Hematopoietic multipotent progenitor cell treated with erythropoietin and hydrocortisone succinate and interleukin-3 and kit ligand, for 6 days (in vitro differentiated cells): ENCODE results near the gene CLEC18A.
"Not testable (repeated sequence)": the region's sequence is repeated elsewhere in the genome, so short reads cannot be mapped to it uniquely, and the experiment has no call there.

Source experiments
- DNase-seq: peaks from one replicate; pipeline ENCODE4 v3.0.0-alpha.2; 2015

CLEC18A gene

GRCh38 chr16:69931631-69932030 lies 19.5 kb upstream of the CLEC18A start:
- no peak for DNase-seq

- DNase-seq = no peak
These were observed 18.9 kb upstream of the CLEC18A start for GRCh38 chr16:69932228-69932627.

DNA sequence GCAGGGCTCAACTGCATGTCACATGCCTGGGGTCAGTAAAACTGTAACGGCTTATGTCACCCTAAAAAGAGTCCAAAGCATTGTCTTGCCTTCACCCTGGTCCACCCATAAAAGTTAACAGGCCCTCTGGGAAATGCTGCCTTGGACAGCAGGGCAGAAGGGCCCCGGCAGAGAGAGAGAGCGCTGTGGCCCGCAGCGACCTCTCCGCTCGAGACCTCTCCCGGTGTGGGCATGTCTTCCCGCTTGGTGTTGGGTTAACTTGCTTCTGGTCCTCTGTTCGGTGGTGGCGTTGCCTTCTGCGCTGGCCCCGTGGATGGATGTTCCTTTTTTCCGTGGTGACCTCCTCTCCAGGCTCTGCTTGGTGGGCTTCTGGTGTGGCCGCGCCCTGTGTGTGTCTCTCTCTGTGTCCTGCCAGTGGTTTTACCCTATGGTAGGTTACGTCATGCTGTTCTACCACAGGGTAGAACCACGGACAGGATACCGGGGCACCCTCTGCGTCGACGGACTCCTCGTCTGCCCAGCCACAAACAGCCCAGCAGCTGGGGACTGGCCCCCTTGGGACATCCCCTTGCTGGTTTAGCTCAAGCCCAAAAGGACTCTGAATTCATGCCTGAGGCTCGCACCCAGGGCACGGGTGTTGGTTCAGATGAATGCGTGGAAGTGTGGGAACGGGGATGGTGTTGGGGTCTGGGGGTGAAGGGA lies 18.3 kb upstream of the CLEC18A start:
- DNase-seq = peak; percentile 57

DNA sequence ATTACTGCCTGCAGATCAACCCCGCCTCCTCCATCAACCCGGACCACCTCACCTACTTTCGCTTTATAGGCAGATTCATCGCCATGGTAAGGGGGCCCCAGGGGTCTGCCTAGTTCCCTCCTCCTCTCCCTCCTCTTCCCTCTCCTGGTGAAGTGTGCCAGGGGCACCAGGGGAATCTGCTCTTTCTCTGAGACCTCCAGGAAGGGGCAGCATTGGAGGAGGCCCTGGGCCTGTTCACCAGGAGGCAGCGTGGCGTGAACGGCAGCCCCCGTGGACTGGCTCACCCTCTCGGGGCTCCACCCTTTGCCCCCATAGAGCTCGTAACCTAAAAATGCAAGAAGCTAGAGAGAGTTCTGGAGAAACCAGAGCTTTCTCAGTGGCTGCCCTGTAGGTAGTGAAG lies 17.1 kb upstream of the CLEC18A start:
- DNase-seq = no peak

DNA sequence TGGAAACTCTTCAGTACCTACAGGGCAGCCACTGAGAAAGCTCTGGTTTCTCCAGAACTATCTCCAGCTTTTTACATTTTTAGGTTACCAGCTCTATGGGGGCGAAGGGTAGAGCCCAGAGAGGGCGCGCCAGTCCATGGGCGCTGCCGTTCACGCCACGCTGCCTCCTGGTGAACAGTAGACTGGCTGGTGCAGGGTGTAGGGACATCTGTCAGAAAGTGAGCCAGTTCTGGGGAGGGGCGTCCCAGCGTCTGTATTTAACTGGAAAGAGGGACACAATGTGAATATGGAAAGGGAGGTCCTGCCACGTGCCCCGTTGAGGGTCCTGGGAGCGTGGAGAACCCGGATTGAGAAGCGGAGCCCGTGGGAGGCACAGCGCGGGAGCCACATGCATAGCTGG lies 16.4 kb upstream of the CLEC18A start:
- no peak for DNase-seq

DNA sequence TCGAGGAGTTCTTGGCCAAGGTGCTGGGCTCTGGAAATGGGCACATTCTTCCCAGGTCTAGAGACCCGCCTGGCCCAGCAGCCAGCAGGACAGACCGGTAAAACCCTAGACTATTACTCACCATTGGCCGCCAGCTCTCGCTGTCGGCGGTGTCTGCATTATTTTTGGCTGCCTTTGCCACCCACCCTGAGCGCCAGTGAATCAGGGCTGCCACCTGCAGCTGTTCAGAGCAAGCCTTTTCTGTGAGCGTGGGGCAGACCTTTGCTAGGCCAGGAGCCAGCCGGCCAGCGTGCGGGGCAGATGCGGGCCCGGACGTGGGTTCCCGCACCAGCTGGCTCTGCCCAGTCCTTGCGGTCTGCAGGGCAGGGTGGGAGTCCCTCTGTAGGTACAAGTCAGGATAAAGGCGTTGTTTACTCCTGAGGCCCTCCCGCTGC lies 15.8 kb upstream of the CLEC18A start:
- no peak for DNase-seq

GRCh38 chr16:69935740-69936139 lies 15.4 kb upstream of the CLEC18A start:
- no peak for DNase-seq

DNA sequence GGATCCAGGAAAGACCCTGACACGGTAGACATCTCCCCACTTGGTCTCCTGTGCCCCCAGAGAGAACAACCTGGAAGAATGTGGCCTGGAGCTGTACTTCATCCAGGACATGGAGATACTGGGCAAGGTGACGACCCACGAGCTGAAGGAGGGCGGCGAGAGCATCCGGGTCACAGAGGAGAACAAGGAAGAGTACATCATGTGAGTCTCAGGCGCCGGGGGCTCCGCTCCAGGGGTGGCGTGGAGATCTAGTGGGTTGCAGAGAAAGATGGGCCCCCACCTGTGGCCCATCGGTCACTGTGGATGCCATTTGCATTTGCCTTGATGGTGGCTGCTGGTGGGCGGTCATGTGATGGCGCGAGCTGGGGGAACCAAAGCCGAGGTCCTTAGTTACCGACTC lies 14.9 kb upstream of the CLEC18A start:
- no peak for DNase-seq

DNA sequence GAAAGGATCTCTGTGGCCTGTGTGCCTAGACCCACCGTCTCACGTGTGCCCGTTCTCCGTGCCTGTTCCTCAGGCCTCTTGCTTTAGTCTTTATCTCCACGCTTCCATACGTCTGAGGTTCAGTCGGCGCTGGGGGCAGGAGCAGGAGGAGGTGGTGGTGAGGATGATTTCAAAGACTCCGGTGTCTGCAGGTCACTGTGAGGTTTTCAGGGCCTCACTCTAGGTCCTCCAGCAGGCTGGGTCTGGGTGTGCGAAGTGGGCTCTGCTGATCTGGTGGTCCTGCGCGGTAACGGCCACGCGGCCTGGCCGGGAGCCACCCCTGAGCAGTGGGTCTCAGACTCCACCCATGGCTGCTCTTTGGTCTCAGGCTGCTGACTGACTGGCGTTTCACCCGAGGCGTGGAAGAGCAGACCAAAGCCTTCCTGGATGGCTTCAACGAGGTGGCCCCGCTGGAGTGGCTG lies 14.4 kb upstream of the CLEC18A start:
- no peak for DNase-seq

GRCh38 chr16:69937465-69937951 lies 13.6 kb upstream of the CLEC18A start:
- DNase-seq = no peak

DNA sequence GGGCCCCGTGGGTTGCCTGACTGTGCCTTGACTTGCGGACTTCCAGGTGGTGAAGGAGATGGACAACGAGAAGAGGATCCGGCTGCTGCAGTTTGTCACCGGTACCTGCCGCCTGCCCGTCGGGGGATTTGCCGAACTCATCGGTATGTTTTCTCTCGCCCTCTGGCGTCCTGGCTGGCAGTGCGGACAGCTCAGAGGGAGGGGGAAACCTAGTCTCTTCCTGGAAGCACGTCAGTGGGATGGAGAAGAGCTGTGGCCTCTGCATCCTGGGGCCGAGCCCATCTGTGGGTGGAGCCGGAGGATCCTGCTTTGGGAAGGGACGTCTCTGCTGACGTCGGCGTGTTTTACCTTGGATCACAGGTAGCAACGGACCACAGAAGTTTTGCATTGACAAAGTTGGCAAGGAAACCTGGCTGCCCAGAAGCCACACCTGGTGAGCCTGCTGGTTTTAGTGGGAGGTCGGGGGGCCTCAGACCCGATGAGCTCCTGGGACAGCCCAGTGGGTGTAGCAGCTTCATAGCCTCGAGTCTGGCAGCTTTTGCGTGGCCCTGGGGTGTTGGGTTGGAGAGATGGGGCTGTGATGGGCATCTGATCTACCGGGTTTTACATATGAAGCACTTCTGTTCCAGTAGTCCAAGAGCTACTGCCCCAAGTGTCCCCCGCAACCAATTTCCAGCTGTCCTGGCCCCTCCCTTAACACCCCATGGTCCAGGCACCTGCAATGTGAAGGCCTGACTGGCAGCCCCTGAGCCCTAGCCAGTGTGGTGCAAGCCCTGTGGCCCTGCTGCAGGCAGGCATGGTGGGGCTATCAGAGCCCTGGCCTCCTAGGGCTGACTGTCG lies 11.9 kb upstream of the CLEC18A start:
- no peak for DNase-seq

- no peak for DNase-seq
These were observed 11.1 kb upstream of the CLEC18A start for GRCh38 chr16:69939821-69940585.

GRCh38 chr16:69940676-69941075 lies 10.5 kb upstream of the CLEC18A start:
- no peak for DNase-seq

DNA sequence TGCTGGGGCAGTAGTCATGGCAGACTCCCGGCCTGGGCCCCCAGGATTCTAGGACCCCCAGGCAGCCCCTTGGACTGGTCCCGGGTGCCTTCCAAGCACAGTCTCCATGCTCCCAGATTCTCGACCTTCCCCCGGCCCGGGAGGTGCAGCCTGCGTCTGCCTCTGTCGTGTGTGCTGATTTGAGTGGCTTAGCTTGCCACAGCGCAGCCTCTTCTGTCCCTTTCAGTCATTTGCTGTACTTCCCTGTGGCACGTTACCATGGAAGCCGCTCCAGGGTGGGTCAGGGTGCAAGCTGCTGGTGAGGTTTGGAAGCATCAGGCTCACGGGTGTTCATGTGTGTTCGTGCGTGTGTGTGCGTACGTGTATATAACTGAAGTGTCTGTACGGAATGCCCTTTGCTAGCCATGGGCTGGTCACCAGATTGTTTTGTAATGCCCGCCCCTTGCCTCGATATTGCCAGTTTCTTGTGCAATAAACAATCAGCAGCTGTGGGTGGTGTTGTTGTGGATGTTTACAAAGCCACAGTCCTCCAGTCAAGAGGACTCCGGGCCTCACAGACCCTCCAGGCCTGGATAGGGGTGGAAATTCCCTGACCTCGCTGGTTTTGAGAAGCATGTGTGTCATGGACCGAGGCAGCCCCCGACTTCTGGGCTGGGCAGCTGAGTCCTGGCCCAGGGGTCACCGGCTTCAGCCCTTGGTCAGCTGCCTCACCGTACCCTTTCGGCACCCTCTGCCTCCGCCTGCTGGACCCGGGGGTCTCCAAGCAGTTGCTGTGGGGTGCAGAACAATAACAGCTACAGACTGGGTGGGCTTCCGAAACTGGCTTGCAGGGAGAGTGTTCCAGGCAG lies 9.7 kb upstream of the CLEC18A start:
- no peak for DNase-seq

DNA sequence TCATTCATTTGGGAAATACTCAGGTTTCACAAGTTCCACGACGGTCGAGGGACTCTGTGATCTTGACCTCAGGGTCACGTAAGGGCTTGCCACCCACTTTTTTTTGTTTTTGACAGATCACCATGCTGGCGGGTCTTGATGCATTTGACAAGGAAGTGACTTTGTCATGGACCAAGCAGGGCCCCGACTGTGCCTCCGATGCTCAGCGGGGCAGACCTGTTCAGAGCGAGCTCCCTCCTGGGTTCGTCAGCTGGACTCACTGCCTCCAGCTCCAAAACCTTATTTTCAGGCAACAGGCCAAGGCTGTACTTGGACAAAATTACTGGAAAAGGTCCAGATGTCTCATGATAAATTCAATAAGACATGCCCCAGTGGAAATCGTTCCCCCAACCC lies 9.0 kb upstream of the CLEC18A start:
- DNase-seq = no peak

GRCh38 chr16:69942627-69943170 lies 8.4 kb upstream of the CLEC18A start:
- no peak for DNase-seq

DNA sequence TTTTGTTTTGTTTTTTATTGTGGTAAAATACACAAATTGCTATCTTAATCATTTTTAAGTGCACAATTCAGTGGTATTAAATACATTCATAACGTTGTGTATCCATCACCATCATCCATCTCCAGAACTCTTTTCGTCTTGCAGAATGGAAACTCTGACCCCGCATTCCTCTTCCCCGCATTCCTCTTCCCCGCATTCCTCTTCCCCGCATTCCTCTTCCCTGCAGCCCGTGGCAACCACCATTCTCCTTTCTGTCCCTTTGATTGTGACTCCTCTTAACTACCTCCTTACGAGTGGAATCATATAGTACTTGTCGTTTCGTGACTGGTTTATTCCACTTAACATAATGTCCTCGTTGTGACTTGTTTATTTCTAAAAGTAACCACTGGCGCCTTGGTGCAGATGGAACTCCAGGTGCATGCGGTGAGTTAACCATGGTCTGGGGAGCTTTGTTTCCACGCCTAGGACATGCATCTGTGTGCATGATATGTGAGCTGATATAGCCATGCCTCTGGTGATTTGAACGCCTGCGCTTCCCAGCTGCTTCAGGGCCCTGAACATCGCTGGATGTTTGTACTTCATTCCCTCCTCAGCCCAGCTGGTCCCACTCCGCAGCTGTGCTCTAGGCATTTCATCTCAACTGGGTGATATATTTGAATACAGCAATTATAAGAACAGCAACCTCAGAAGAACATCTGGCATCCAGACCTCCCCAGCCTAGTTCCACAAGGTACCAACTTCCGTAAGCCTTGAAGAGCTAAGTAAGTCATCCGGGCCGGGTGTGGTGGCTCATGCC lies 7.7 kb upstream of the CLEC18A start:
- DNase-seq = not testable (repeated sequence)

GRCh38 chr16:69950411-69950810 lies 723 bp upstream of the CLEC18A start:
- not testable (repeated sequence) for DNase-seq

GRCh38 chr16:69951672-69952031 lies 518 bp downstream of the CLEC18A start:
- not testable (repeated sequence) for DNase-seq

GRCh38 chr16:69952116-69952515 lies 982 bp downstream of the CLEC18A start:
- not testable (repeated sequence) for DNase-seq
